Tongue (tissue), 2 donors: Measurements from ENCODE around the gene GPC6. TPM values are rescaled to one million over a fixed set of nuclear protein-coding genes. Genes with fewer than 3 reads are reported as not detected.

Experiments used
- DNase-seq: peaks from one replicate; pipeline ENCODE4 v3.0.0-alpha.2; 2015
- total RNA-seq: library from RNA; depleted of rRNA; stranded (reverse); fragments of >200 nt; gene quantifications from one replicate; pipeline ENCODE4 v1.2.3, GENCODE V29; 2014

The GPC6 gene
- total RNA-seq, 1 donor from 2014 or later: 27.0 TPM

- no peak for DNase-seq
Observed at GRCh38 chr13:93861818-93862217, 635.2 kb downstream of the GPC6 start.

- no peak for DNase-seq
Observed at GRCh38 chr13:93862259-93862658, 635.7 kb downstream of the GPC6 start.

GRCh38 chr13:93865235-93865634 lies 638.6 kb downstream of the GPC6 start:
- DNase-seq: no peak

GRCh38 chr13:93867481-93867880 lies 640.9 kb downstream of the GPC6 start:
- no peak for DNase-seq

- no peak for DNase-seq
Observed at GRCh38 chr13:93872376-93872775, 645.8 kb downstream of the GPC6 start.

- DNase-seq: no peak
Observed at GRCh38 chr13:93872786-93873347, 646.3 kb downstream of the GPC6 start.

- no peak for DNase-seq
Observed at GRCh38 chr13:93875547-93875946, 648.9 kb downstream of the GPC6 start.

GRCh38 chr13:93876236-93876635 lies 649.6 kb downstream of the GPC6 start:
- DNase-seq: no peak

- no peak for DNase-seq
Observed at GRCh38 chr13:93878675-93879074, 652.1 kb downstream of the GPC6 start.

GRCh38 chr13:93881411-93881810 lies 654.8 kb downstream of the GPC6 start:
- no peak for DNase-seq

GRCh38 chr13:93882086-93882651 lies 655.6 kb downstream of the GPC6 start:
- peak; percentile 48 for DNase-seq

GRCh38 chr13:93889430-93889951 lies 662.9 kb downstream of the GPC6 start:
- no peak for DNase-seq

- no peak for DNase-seq
Observed at GRCh38 chr13:93899981-93900380, 673.4 kb downstream of the GPC6 start.

GRCh38 chr13:93900731-93901130 lies 674.1 kb downstream of the GPC6 start:
- DNase-seq: peak; percentile 29

GRCh38 chr13:93903909-93904308 lies 677.3 kb downstream of the GPC6 start:
- DNase-seq: no peak

- DNase-seq: no peak
Observed at GRCh38 chr13:93915269-93915809, 688.7 kb downstream of the GPC6 start.

GRCh38 chr13:93922063-93922855 lies 695.7 kb downstream of the GPC6 start:
- no peak for DNase-seq

- no peak for DNase-seq
Observed at GRCh38 chr13:93925990-93926389, 699.4 kb downstream of the GPC6 start.

- DNase-seq: no peak
Observed at GRCh38 chr13:93926425-93926824, 699.8 kb downstream of the GPC6 start.

GRCh38 chr13:93927431-93927830 lies 700.8 kb downstream of the GPC6 start:
- no peak for DNase-seq

- no peak for DNase-seq
Observed at GRCh38 chr13:93932901-93933300, 706.3 kb downstream of the GPC6 start.

GRCh38 chr13:93936901-93937300 lies 710.3 kb downstream of the GPC6 start:
- DNase-seq: no peak

- no peak for DNase-seq
Observed at GRCh38 chr13:93941444-93941843, 714.8 kb downstream of the GPC6 start.
